HepG2 (cell line): Measurements from ENCODE around the gene CAMTA1. TPM values are rescaled to one million over a fixed set of nuclear protein-coding genes. Genes with fewer than 3 reads are reported as not detected.

Experiments used
- ATAC-seq: fragments of 200-7000 bp; cut with Tn5 transposase; 3 replicates; pipeline ENCODE4 v1.9.1; 2020; ENCODE audit warnings: mild to moderate bottlenecking, moderate library complexity
- BruUV-seq: library from RNA; stranded (reverse); fragments of 400-500 nt; replicated peaks from 2 replicates; lab custom pipeline; 2021; lab: Mats Ljungman, UMichigan
- CTCF ChIA-PET: fragments of 300-600 bp; formaldehyde crosslinking; extraction: SDS; loops from one replicate; lab custom pipeline; 2021; ENCODE audit warnings: low total read pairs, inconsistent platforms, low intra/inter-chr PET ratio; lab: Yijun Ruan, JAX
- POLR2A ChIA-PET: fragments of 350-600 bp; sonication (Branson Sonifier 250); formaldehyde crosslinking; loops from one replicate; lab custom pipeline; 2020; ENCODE audit warnings: antibody characterized with exemption, inconsistent platforms; lab: Yijun Ruan, JAX
- DNase-seq: peaks from one replicate; pipeline ENCODE4 v3.0.0-alpha.2; 2015; ENCODE audit warnings: low spot score
- FAIRE-seq: peaks from 3 replicates; lab custom pipeline; 2011; peaks lifted over from hg19 to GRCh38; lab: Jason Lieb, UNC
- H2AFZ ChIP-seq: one replicate; pipeline ENCODE4 v1.6.1; 2011; ENCODE audit warnings: low read length, inconsistent platforms
- H3K27ac ChIP-seq: fragments of 300-600 bp; 3 replicates; pipeline ENCODE4 v1.8.0; 2011; ENCODE audit warnings: mixed run types, mild to moderate bottlenecking, mixed read lengths, low read length, inconsistent platforms; ENCODE audit not compliant: insufficient read depth; ENCODE audit errors: extremely low read length
- H3K27me3 ChIP-seq, 2 experiments: fragments of 200-600 bp in 1 of 2; 2 replicates in 1 of 2; 3 replicates in 1 of 2; pipeline versions ENCODE4 v1.6.0 to v1.8.0; 2011; ENCODE audit warnings: low read length in 2 of 2, mild to moderate bottlenecking in 2 of 2, moderate library complexity in 2 of 2, inconsistent platforms in 1 of 2; ENCODE audit not compliant: insufficient read depth in 2 of 2, control insufficient read depth in 1 of 2
- H3K36me3 ChIP-seq, 2 experiments: fragments of 200-600 bp in 1 of 2; replicated peaks in 1 of 2; 2 replicates in 1 of 2; 3 replicates in 1 of 2; pipeline versions ENCODE4 v1.5.1 to v1.8.0; 2011; ENCODE audit warnings: low read length in 2 of 2, inconsistent platforms in 1 of 2; ENCODE audit not compliant: insufficient read depth in 2 of 2, control insufficient read depth in 1 of 2
- H3K4me1 ChIP-seq: 2 replicates; pipeline ENCODE4 v1.5.1; 2012; ENCODE audit warnings: low read length, inconsistent platforms; ENCODE audit not compliant: insufficient read depth
- H3K4me2 ChIP-seq: 2 replicates; pipeline ENCODE4 v1.6.0; 2011; ENCODE audit warnings: low read depth, low read length, inconsistent platforms
- H3K4me3 ChIP-seq, 3 experiments: fragments of 200-600 bp in 1 of 3; sonication (generic), shearing (Covaris generic) in 1 of 3; replicated peaks in 1 of 3; 2 replicates each; pipeline ENCODE4 v1.5.1; 2011 to 2016; ENCODE audit warnings: low read length in 3 of 3, inconsistent platforms in 2 of 3, low read depth in 2 of 3, mild to moderate bottlenecking in 2 of 3, control low read depth in 1 of 3, mixed read lengths in 1 of 3; ENCODE audit not compliant: insufficient read depth in 1 of 3
- H3K79me2 ChIP-seq: one replicate; pipeline ENCODE4 v1.6.1; 2011; ENCODE audit warnings: low read length, inconsistent platforms; ENCODE audit not compliant: insufficient read depth
- H3K9ac ChIP-seq: 2 replicates; pipeline ENCODE4 v1.6.0; 2011; ENCODE audit warnings: mild to moderate bottlenecking, low read depth, low read length, inconsistent platforms; ENCODE audit not compliant: insufficient read depth
- H3K9me3 ChIP-seq: 2 replicates; pipeline ENCODE4 v1.5.1; 2012; ENCODE audit warnings: mild to moderate bottlenecking, low read length
- H4K20me1 ChIP-seq: 2 replicates; pipeline ENCODE4 v1.6.0; 2011; ENCODE audit warnings: inconsistent platforms, mild to moderate bottlenecking, low read length, moderate library complexity; ENCODE audit not compliant: insufficient read depth
- CENPT ChIP-seq: sonication (generic); formaldehyde crosslinking; IDR thresholded peaks from 2 replicates; pipeline ENCODE4 v1.8.0; 2022; ENCODE audit warnings: low read depth, mild to moderate bottlenecking, moderate library complexity, missing genetic modification reagents
- EHMT2 ChIP-seq: fragments of 200-600 bp; sonication (generic); IDR thresholded peaks from 2 replicates; pipeline ENCODE4 v1.7.0; 2017; ENCODE audit warnings: antibody characterized with exemption, low read depth, low read length, borderline replicate concordance
- FOXJ3 ChIP-seq: sonication (generic); formaldehyde crosslinking; IDR thresholded peaks from 2 replicates; pipeline ENCODE4 v1.4.0; 2020; ENCODE audit warnings: missing genetic modification reagents, mild to moderate bottlenecking, borderline replicate concordance
- GABPA ChIP-seq, 2 experiments: IDR thresholded peaks; 2 replicates each; pipeline ENCODE4 v1.6.1; 2011 to 2016; ENCODE audit warnings: low read depth in 2 of 2, low read length in 1 of 2, missing biosample characterization in 1 of 2, missing genetic modification characterization in 1 of 2
- HCFC1 ChIP-seq: fragments of 150-350 bp; IDR thresholded peaks from 2 replicates; pipeline ENCODE4 v1.6.1; 2014; ENCODE audit warnings: low read depth, low read length
- IRF9 ChIP-seq: sonication (generic); formaldehyde crosslinking; IDR thresholded peaks from 2 replicates; pipeline ENCODE4 v1.8.0; 2022; ENCODE audit warnings: missing genetic modification reagents, mild to moderate bottlenecking, borderline replicate concordance
- JUN ChIP-seq: sonication (generic); formaldehyde crosslinking; IDR thresholded peaks from 2 replicates; pipeline ENCODE4 v1.4.0; 2020; ENCODE audit warnings: mild to moderate bottlenecking, missing genetic modification reagents
- KLF11 ChIP-seq: IDR thresholded peaks from 2 replicates; pipeline ENCODE4 v1.6.1; 2016; ENCODE audit warnings: missing compliant biosample characterization
- MIXL1 ChIP-seq: IDR thresholded peaks from 2 replicates; pipeline ENCODE4 v1.6.1; 2016
- RFX5 ChIP-seq: IDR thresholded peaks from 2 replicates; pipeline ENCODE4 v1.6.1; 2011; ENCODE audit warnings: low read depth, low read length, improper control_type of control experiment
- TEF ChIP-seq: sonication (generic); formaldehyde crosslinking; IDR thresholded peaks from 2 replicates; pipeline ENCODE4 v1.5.0; 2020; ENCODE audit warnings: missing genetic modification reagents
- WIZ ChIP-seq: sonication (generic); formaldehyde crosslinking; IDR thresholded peaks from 2 replicates; pipeline ENCODE4 v1.5.1; 2020; ENCODE audit warnings: mild to moderate bottlenecking, missing genetic modification reagents
- ZBTB8A ChIP-seq: sonication (generic); formaldehyde crosslinking; IDR thresholded peaks from 2 replicates; pipeline ENCODE4 v1.4.0; 2020; ENCODE audit warnings: mild to moderate bottlenecking, low read depth, missing genetic modification reagents, borderline replicate concordance
- ZFY ChIP-seq: sonication (generic); formaldehyde crosslinking; IDR thresholded peaks from 2 replicates; pipeline ENCODE4 v1.4.0; 2020; ENCODE audit warnings: missing genetic modification reagents
- ZKSCAN1 ChIP-seq: fragments of 150-350 bp; IDR thresholded peaks from 2 replicates; pipeline ENCODE4 v1.6.1; 2014; ENCODE audit warnings: low read length
- ZMYM2 ChIP-seq: sonication (generic); formaldehyde crosslinking; IDR thresholded peaks from 2 replicates; pipeline ENCODE4 v1.8.0; 2022; ENCODE audit warnings: mild to moderate bottlenecking, missing genetic modification reagents
- ZNF101 ChIP-seq: sonication (generic); formaldehyde crosslinking; IDR thresholded peaks from 2 replicates; pipeline ENCODE4 v1.4.0; 2020; ENCODE audit warnings: mild to moderate bottlenecking, low read depth, missing genetic modification reagents, borderline replicate concordance
- ZNF160 ChIP-seq: sonication (generic); formaldehyde crosslinking; IDR thresholded peaks from 2 replicates; pipeline ENCODE4 v1.8.0; 2022; ENCODE audit warnings: mild to moderate bottlenecking, inconsistent platforms, missing genetic modification reagents
- ZNF207 ChIP-seq: fragments of 450-650 bp; IDR thresholded peaks from 2 replicates; pipeline ENCODE4 v1.6.1; 2016; ENCODE audit warnings: antibody characterized with exemption, borderline replicate concordance
- ZNF34 ChIP-seq: sonication (generic); formaldehyde crosslinking; IDR thresholded peaks from 2 replicates; pipeline ENCODE4 v1.4.0; 2020; ENCODE audit warnings: mild to moderate bottlenecking, missing genetic modification reagents, borderline replicate concordance
- WGBS: methylation state at CpG from one replicate; pipeline ENCODE4 v1.1.6; 2017; ENCODE audit warnings: low lambda C conversion rate; 5-methylcytosine and 5-hydroxymethylcytosine counted together
- in situ Hi-C: cut with HindIII; loops from 2 replicates; pipeline ENCODE4 v1.10.0; 2017; ENCODE audit warnings: low pct_unique_long_range_greater_than_20kb; ENCODE audit not compliant: extremely low pct_ligation_motif_present
- intact Hi-C: fragments of 100-400 bp; cut with micrococcal nuclease; formaldehyde crosslinking; loops from one replicate; pipeline ENCODE4 v1.10.0; 2022; ENCODE audit not compliant: unreplicated experiment
- polyA plus RNA-seq, 8 experiments: library from polyadenylated mRNA; depleted of rRNA in 3 of 8; stranded (reverse) in 7 of 8; unstranded in 1 of 8; fragments of >200 nt; fragmentation: Illumina TruSeq in 4 of 8; extraction: Trizol in 4 of 8; gene quantifications; 2 replicates each; pipeline versions ENCODE4 v1.2.1 to v1.2.3, GENCODE V29; 2011 to 2016; ENCODE audit warnings: low read depth in 4 of 8, missing spikeins in 1 of 8, mixed read lengths in 1 of 8; ENCODE audit not compliant: insufficient read depth in 1 of 8
- total RNA-seq, 5 experiments: library from RNA; depleted of rRNA; stranded (reverse); fragments of >200 nt; fragmentation: Illumina TruSeq; extraction: Trizol; gene quantifications; 2 replicates each; pipeline ENCODE4 v1.2.3, GENCODE V29; 2016; ENCODE audit warnings: low read depth in 1 of 5
- TF ChIP-seq, protein P1 (sequence below): fragments of 450-650 bp; IDR thresholded peaks from 2 replicates; pipeline ENCODE4 v1.6.1; 2016

Gene CAMTA1
- total and polyA plus RNA-seq, 2 of the 13 experiments (the other 11 are each of a cell fraction or from before 2014, with no cell fraction given): 25.0 to 36.4 TPM

DNA sequence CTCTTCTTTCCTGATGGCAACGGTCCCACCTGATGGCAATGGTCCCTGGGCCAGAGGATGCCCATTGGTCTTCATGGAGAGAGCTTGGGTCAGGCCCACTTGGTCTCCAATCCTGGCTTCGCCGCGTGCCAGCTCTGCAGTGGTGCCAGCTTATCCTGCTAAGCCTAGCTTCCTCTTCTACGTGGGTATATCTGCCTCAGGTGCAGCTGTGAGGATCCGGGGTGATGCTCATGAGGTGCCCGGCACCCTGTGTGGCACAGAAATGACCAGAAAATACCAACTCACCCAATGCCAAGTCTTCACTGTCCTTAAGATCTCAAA is 437.4 kb downstream of the CAMTA1 start:
- in situ Hi-C loops: loop anchor here (25.0 kb wide), 2 partner anchors 510 to 735 kb away; partner anchors contain the start of genes DNAJC11 and PLEKHG5
- no TSS peak for BruUV-seq

GRCh38 chr1:7223334-7224080 is 438.3 kb downstream of the CAMTA1 start:
- Histone ChIP-seq H3K27me3 (peaks cover 2 to 29% of the 10 kb centered on the region in 2 experiments; a peak in 3 of 5 replicates), H3K9me3 (no peaks in the 10 kb centered on the region), H3K4me2 (no peak overlapping the region), H3K4me1 (no peaks in the 10 kb centered on the region), H3K4me3 (no peak overlapping the region), H3K79me2 (no peaks in the 10 kb centered on the region), H3K27ac (no peak overlapping the region), H3K36me3 (no peaks in the 10 kb centered on the region), H4K20me1 (no peaks in the 10 kb centered on the region), H2AFZ (no peak overlapping the region), H3K9ac (no peak overlapping the region)
- in situ Hi-C loops: loop anchor here (25.0 kb wide), 2 partner anchors 511 to 736 kb away; partner anchors contain the start of genes DNAJC11 and PLEKHG5
- intact Hi-C loops: no loop called here
- no peak for ATAC-seq
- no TSS peak for BruUV-seq
- DNase-seq: no peak
- ChIA-PET POLR2A (no interaction called here), CTCF (no interaction called here)
- FAIRE-seq: no peak
- WGBS: 2% methylated on average over 9 of the region's 9 CpGs
- no peak for TF ChIP-seq ZBTB8A (CRISPR knock-in tag)
- no peak for TF ChIP-seq EHMT2
- no peak for TF ChIP-seq ZNF207
- TF ChIP-seq ZNF34 (CRISPR knock-in tag): no peak
- TF ChIP-seq TEF (CRISPR knock-in tag): no peak
- TF ChIP-seq ZNF160 (CRISPR knock-in tag): no peak
- TF ChIP-seq, protein P1, sequence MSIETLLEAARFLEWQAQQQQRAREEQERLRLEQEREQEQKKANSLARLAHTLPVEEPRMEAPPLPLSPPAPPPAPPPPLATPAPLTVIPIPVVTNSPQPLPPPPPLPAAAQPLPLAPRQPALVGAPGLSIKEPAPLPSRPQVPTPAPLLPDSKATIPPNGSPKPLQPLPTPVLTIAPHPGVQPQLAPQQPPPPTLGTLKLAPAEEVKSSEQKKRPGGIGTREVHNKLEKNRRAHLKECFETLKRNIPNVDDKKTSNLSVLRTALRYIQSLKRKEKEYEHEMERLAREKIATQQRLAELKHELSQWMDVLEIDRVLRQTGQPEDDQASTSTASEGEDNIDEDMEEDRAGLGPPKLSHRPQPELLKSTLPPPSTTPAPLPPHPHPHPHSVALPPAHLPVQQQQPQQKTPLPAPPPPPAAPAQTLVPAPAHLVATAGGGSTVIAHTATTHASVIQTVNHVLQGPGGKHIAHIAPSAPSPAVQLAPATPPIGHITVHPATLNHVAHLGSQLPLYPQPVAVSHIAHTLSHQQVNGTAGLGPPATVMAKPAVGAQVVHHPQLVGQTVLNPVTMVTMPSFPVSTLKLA: no peak
- TF ChIP-seq IRF9 (CRISPR knock-in tag): no peak
- no peak for TF ChIP-seq KLF11
- no peak for TF ChIP-seq GABPA (IDR thresholded peaks at IDR 0.05; ENCODE audit: low read depth, low read length)
- TF ChIP-seq GABPA (CRISPR knock-in tag; IDR thresholded peaks at IDR 0.05; ENCODE audit: low read depth): no peak
- TF ChIP-seq ZFY (CRISPR knock-in tag): no peak

More for the DNA sequence above, 437.4 kb downstream of the CAMTA1 start:
- H2AFZ ChIP-seq: no peak overlapping the region
- no peak for TF ChIP-seq HCFC1
- no peak for TF ChIP-seq MIXL1
- TF ChIP-seq WIZ: no peak
- no peak for TF ChIP-seq RFX5
- no peak for TF ChIP-seq ZKSCAN1
- TF ChIP-seq CENPT (CRISPR knock-in tag): no peak
- TF ChIP-seq JUN: no peak
- no peak for TF ChIP-seq ZMYM2 (CRISPR knock-in tag)
- TF ChIP-seq ZNF101 (CRISPR knock-in tag): no peak
- no peak for TF ChIP-seq FOXJ3
- no peak for FAIRE-seq
- H3K27ac ChIP-seq: no peak overlapping the region
- no peak for DNase-seq
- POLR2A ChIA-PET: no interaction called here
- 0% methylated on average over 3 of the region's 7 CpGs for WGBS
- H4K20me1 ChIP-seq: no peaks in the 10 kb centered on the region
- H3K4me3 ChIP-seq: no peak overlapping the region
- CTCF ChIA-PET: no interaction called here
- H3K79me2 ChIP-seq: no peaks in the 10 kb centered on the region
- ATAC-seq: no peak
- H3K36me3 ChIP-seq: no peaks in the 10 kb centered on the region
- no peak overlapping the region for H3K4me2 ChIP-seq
- H3K4me1 ChIP-seq: no peaks in the 10 kb centered on the region
- peaks cover 2 to 29% of the 10 kb centered on the region in 2 experiments; a peak in 3 of 5 replicates for H3K27me3 ChIP-seq
- H3K9me3 ChIP-seq: no peaks in the 10 kb centered on the region
- intact Hi-C loops: no loop called here
- no peak overlapping the region for H3K9ac ChIP-seq
